CD14-positive monocyte (primary cell): ENCODE results near the gene DCUN1D3. TPM values are rescaled to one million over a fixed set of nuclear protein-coding genes. Genes with fewer than 3 reads are reported as not detected.

ENCODE experiments used
- DNase-seq, 3 donors: peaks; one replicate each; pipeline ENCODE4 v3.0.0-alpha.2; 2011 to 2022
- H2AFZ ChIP-seq: 2 replicates; pipeline ENCODE4 v1.6.0; 2012; ENCODE audit warnings: mild to moderate bottlenecking, low read depth, low read length, inconsistent platforms; ENCODE audit not compliant: insufficient read depth, poor library complexity, severe bottlenecking
- H3K27ac ChIP-seq, 2 donors: 1 replicate in 1 of 2; 2 replicates in 1 of 2; pipeline ENCODE4 v1.5.1; 2012 to 2013; ENCODE audit warnings: low read length in 2 of 2, control low read depth in 1 of 2, inconsistent platforms in 1 of 2, low read depth in 1 of 2, mild to moderate bottlenecking in 1 of 2
- H3K27me3 ChIP-seq, 2 donors: one replicate each; pipeline versions ENCODE4 v1.6.0 to v1.6.1; 2011 to 2013; ENCODE audit warnings: low read length in 2 of 2; ENCODE audit not compliant: control insufficient read depth in 2 of 2, insufficient read depth in 2 of 2
- H3K36me3 ChIP-seq, 2 donors: replicated peaks in 1 of 2; 1 replicate in 1 of 2; 2 replicates in 1 of 2; pipeline versions ENCODE4 v1.5.1 to v1.6.1; 2012 to 2013; ENCODE audit warnings: low read length in 2 of 2, control low read depth in 1 of 2, inconsistent platforms in 1 of 2, mild to moderate bottlenecking in 1 of 2; ENCODE audit not compliant: insufficient read depth in 2 of 2, control insufficient read depth in 1 of 2
- H3K4me1 ChIP-seq, 2 donors: 1 replicate in 1 of 2; 2 replicates in 1 of 2; pipeline versions ENCODE4 v1.5.1 to v1.6.1; 2012 to 2013; ENCODE audit warnings: low read length in 2 of 2, control low read depth in 1 of 2, inconsistent platforms in 1 of 2, mild to moderate bottlenecking in 1 of 2, moderate library complexity in 1 of 2; ENCODE audit not compliant: insufficient read depth in 2 of 2, control insufficient read depth in 1 of 2
- H3K4me2 ChIP-seq: replicated peaks from 2 replicates; pipeline ENCODE3; 2012; ENCODE audit warnings: low read length, moderate library complexity, mild to moderate bottlenecking; ENCODE audit not compliant: poor library complexity, severe bottlenecking; ENCODE audit errors: extremely low read depth
- H3K4me3 ChIP-seq, 3 experiments: fragments of 200-600 bp in 1 of 3; sonication (generic) in 1 of 3; replicated peaks in 1 of 3; 1 replicate in 2 of 3; 2 replicates in 1 of 3; pipeline ENCODE4 v1.5.1; 2011 to 2013; ENCODE audit warnings: low read length in 3 of 3, mild to moderate bottlenecking in 3 of 3, control low read depth in 2 of 3, low read depth in 2 of 3, inconsistent platforms in 1 of 3, moderate library complexity in 1 of 3
- H3K79me2 ChIP-seq: 2 replicates; pipeline ENCODE4 v1.6.0; 2012; ENCODE audit warnings: mild to moderate bottlenecking, control low read depth, inconsistent platforms, low read length, moderate library complexity; ENCODE audit not compliant: insufficient read depth
- H3K9ac ChIP-seq: 2 replicates; pipeline ENCODE4 v1.6.0; 2017; ENCODE audit warnings: low read length, mild to moderate bottlenecking; ENCODE audit not compliant: insufficient read depth, poor library complexity, severe bottlenecking
- H3K9me3 ChIP-seq, 2 donors: replicated peaks in 1 of 2; 1 replicate in 1 of 2; 2 replicates in 1 of 2; pipeline versions ENCODE4 v1.5.1 to v1.6.1; 2012 to 2013; ENCODE audit warnings: low read length in 2 of 2, control low read depth in 1 of 2; ENCODE audit not compliant: control insufficient read depth in 1 of 2, insufficient read depth in 1 of 2
- H4K20me1 ChIP-seq: 2 replicates; pipeline ENCODE4 v1.6.0; 2012; ENCODE audit warnings: mild to moderate bottlenecking, low read length, control low read depth, moderate library complexity; ENCODE audit not compliant: insufficient read depth
- H3K27ac Mint-ChIP-seq, 7 donors: one replicate each; pipeline ENCODE4 v1.8.0; 2020; ENCODE audit warnings: mild to moderate bottlenecking in 7 of 7, mixed read lengths in 7 of 7, moderate library complexity in 6 of 7, inconsistent platforms in 2 of 7
- H3K27me3 Mint-ChIP-seq, 3 donors: one replicate each; pipeline ENCODE4 v1.8.0; 2021 to 2022; ENCODE audit warnings: low read depth in 3 of 3, mild to moderate bottlenecking in 3 of 3, mixed read lengths in 3 of 3, moderate library complexity in 3 of 3, inconsistent platforms in 1 of 3
- H3K36me3 Mint-ChIP-seq, 2 donors: one replicate each; pipeline ENCODE4 v1.8.0; 2020; ENCODE audit warnings: mixed read lengths in 2 of 2, inconsistent platforms in 1 of 2, mild to moderate bottlenecking in 1 of 2
- H3K4me1 Mint-ChIP-seq: one replicate; pipeline ENCODE4 v1.8.0; 2020; ENCODE audit warnings: mild to moderate bottlenecking, mixed read lengths
- H3K4me3 Mint-ChIP-seq, 2 donors: one replicate each; pipeline ENCODE4 v1.8.0; 2020; ENCODE audit warnings: mild to moderate bottlenecking in 2 of 2, mixed read lengths in 2 of 2, moderate library complexity in 1 of 2
- H3K9me3 Mint-ChIP-seq, 7 donors: one replicate each; pipeline ENCODE4 v1.8.0; 2020 to 2022; ENCODE audit warnings: mixed read lengths in 7 of 7, mild to moderate bottlenecking in 6 of 7, moderate library complexity in 6 of 7, inconsistent platforms in 2 of 7
- WGBS: methylation state at CpG from one replicate; pipeline ENCODE4 v1.1.5; 2013; ENCODE audit warnings: missing lambda C conversion rate; ENCODE audit not compliant: insufficient coverage; 5-methylcytosine and 5-hydroxymethylcytosine counted together
- intact Hi-C, 2 donors: fragments of 100-400 bp; cut with micrococcal nuclease; formaldehyde crosslinking; loops; one replicate each; pipeline versions ENCODE4 v1.15.0 to v1.15.1; 2023
- polyA plus RNA-seq, 3 donors: library from polyadenylated mRNA; depleted of rRNA in 1 of 3; unstranded in 2 of 3; stranded (reverse) in 1 of 3; fragments of 300-500 nt in 2 of 3; fragments of >200 nt in 1 of 3; fragmentation: Illumina TruSeq in 2 of 3; gene quantifications; 1 replicate in 2 of 3; 2 replicates in 1 of 3; pipeline ENCODE4 v1.2.3, GENCODE V29; 2012 to 2021
- TF ChIP-seq, protein P1 (sequence below): fragments of 200-600 bp; IDR thresholded peaks from one replicate; pipeline ENCODE4 v1.8.0; 2022; ENCODE audit warnings: antibody characterized with exemption, mild to moderate bottlenecking

The DCUN1D3 gene
- polyA plus RNA-seq, 3 donors: 1.0 to 3.4 (median 1.3) TPM

DNA sequence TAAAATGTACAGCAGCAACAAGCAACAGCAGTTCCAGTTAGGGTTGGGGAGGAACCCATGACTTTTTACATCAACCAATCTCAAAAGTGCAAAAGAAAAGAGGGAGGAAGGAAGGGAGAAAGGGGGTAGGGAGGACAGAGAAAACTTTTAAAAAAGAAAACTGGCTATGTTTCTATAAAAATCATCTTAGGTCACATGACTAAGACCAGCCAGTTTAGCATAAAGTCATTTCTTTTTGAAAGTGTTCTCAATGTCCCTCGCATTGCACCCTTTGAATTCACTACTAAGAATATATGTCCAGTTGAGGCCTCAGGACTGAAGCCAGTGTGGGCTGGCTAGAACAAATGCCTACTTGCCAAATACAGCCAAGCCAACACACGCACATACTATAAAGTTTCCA lies 28.9 kb downstream of the DCUN1D3 start:
- no peak overlapping the region for H3K4me3 ChIP-seq
- TF ChIP-seq, protein P1, sequence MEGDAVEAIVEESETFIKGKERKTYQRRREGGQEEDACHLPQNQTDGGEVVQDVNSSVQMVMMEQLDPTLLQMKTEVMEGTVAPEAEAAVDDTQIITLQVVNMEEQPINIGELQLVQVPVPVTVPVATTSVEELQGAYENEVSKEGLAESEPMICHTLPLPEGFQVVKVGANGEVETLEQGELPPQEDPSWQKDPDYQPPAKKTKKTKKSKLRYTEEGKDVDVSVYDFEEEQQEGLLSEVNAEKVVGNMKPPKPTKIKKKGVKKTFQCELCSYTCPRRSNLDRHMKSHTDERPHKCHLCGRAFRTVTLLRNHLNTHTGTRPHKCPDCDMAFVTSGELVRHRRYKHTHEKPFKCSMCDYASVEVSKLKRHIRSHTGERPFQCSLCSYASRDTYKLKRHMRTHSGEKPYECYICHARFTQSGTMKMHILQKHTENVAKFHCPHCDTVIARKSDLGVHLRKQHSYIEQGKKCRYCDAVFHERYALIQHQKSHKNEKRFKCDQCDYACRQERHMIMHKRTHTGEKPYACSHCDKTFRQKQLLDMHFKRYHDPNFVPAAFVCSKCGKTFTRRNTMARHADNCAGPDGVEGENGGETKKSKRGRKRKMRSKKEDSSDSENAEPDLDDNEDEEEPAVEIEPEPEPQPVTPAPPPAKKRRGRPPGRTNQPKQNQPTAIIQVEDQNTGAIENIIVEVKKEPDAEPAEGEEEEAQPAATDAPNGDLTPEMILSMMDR: no peak
- no peaks in the 10 kb centered on the region for H3K9me3 Mint-ChIP-seq
- H3K27ac Mint-ChIP-seq: no peak overlapping the region
- peaks cover 18% of the 10 kb centered on the region for H3K79me2 ChIP-seq
- H3K27me3 ChIP-seq: no peaks in the 10 kb centered on the region
- peaks cover 4 to 10% of the 10 kb centered on the region in 2 donors for H3K36me3 Mint-ChIP-seq
- WGBS: 0% methylated on average over 1 of the region's 2 CpGs
- H3K4me1 ChIP-seq: peaks cover 7 to 9% of the 10 kb centered on the region in 2 donors
- no peaks in the 10 kb centered on the region for H3K36me3 ChIP-seq
- H2AFZ ChIP-seq: no peak overlapping the region
- no peak overlapping the region for H3K4me3 Mint-ChIP-seq
- H3K9ac ChIP-seq: no peak overlapping the region
- H3K4me1 Mint-ChIP-seq: peaks cover 31% of the 10 kb centered on the region
- H3K9me3 ChIP-seq: no peaks in the 10 kb centered on the region
- DNase-seq: no peak
- intact Hi-C loops: no loop called here
- no peaks in the 10 kb centered on the region for H3K27me3 Mint-ChIP-seq
- peaks cover 72% of the 10 kb centered on the region for H4K20me1 ChIP-seq
- H3K4me2 ChIP-seq: no peak overlapping the region
- H3K27ac ChIP-seq: no peak overlapping the region

DNA sequence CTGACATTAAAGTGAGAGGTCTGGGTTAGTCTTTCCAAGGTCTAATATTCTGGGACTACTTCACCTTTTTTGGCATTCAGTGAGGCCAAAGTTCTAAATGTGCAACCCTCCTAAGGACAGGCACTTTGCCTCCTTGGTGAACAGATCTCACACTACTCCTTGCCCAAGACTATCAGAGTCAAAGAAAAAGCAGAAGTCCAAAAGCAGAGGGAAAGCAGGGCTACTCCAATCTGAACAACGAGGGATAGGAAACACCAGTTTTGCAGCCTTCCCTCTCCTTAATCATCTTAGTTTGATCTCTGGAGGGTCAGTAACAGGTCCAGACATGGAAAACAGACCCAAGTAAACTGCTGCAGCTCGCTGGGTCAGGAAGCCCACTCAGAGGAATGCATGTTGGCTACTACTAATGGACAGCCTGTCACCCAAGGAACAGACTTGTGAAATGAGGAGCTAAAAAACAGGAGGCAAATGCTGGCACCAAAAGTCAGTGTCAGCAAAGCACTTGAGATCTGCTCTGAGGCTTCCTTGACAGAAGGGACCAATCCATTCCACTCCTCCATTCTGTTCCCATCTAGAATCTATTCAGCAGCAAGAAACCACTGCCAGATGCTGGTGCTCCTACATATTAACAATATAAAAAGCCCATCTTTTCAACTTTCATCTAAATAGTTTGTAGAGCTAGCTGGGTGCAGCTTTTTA lies 29.9 kb downstream of the DCUN1D3 start:
- no peak overlapping the region for H3K4me3 ChIP-seq
- H3K27me3 ChIP-seq: no peaks in the 10 kb centered on the region
- no peak overlapping the region for H3K9ac ChIP-seq
- H3K9me3 ChIP-seq: no peaks in the 10 kb centered on the region
- H3K36me3 ChIP-seq: no peaks in the 10 kb centered on the region
- Mint-ChIP-seq H3K27me3 (no peaks in the 10 kb centered on the region), H3K9me3 (no peaks in the 10 kb centered on the region), H3K4me3 (no peak overlapping the region), H3K4me1 (peaks cover 30% of the 10 kb centered on the region), H3K27ac (peak overlapping the region in 4 of 7 donors; percentile 37 to 77 (median 67)), H3K36me3 (peaks cover 5 to 8% of the 10 kb centered on the region in 2 donors)
- H3K4me2 ChIP-seq: no peak overlapping the region
- DNase-seq: peak in 1 of 3 donors; percentile 16
- H3K79me2 ChIP-seq: peaks cover 15% of the 10 kb centered on the region
- H2AFZ ChIP-seq: no peak overlapping the region
- TF ChIP-seq, protein P1: no peak
- no peak overlapping the region for H3K27ac ChIP-seq
- 22% methylated on average over 2 of the region's 2 CpGs for WGBS
- intact Hi-C loops: no loop called here
- H3K4me1 ChIP-seq: peaks cover 7 to 9% of the 10 kb centered on the region in 2 donors
- peaks cover 74% of the 10 kb centered on the region for H4K20me1 ChIP-seq
